Rectal smooth muscle tissue (tissue), 1 donor: ENCODE measurements around the gene FBXL14.

Experiments
- H3K27ac ChIP-seq: one replicate; pipeline ENCODE4 v1.7.0; 2013; ENCODE audit warnings: low read depth, low read length, inconsistent platforms
- H3K27me3 ChIP-seq: one replicate; pipeline ENCODE4 v1.7.0; 2013; ENCODE audit warnings: low read length; ENCODE audit not compliant: control insufficient read depth, insufficient read depth
- H3K36me3 ChIP-seq: one replicate; pipeline ENCODE4 v1.7.0; 2013; ENCODE audit warnings: low read length; ENCODE audit not compliant: control insufficient read depth, insufficient read depth
- H3K4me1 ChIP-seq: one replicate; pipeline ENCODE4 v1.7.0; 2013; ENCODE audit warnings: low read length; ENCODE audit not compliant: control insufficient read depth, insufficient read depth
- H3K4me3 ChIP-seq: one replicate; pipeline ENCODE4 v1.7.0; 2013; ENCODE audit warnings: low read length
- H3K9ac ChIP-seq: one replicate; pipeline ENCODE4 v1.7.0; 2013; ENCODE audit warnings: low read length

FBXL14 gene

DNA sequence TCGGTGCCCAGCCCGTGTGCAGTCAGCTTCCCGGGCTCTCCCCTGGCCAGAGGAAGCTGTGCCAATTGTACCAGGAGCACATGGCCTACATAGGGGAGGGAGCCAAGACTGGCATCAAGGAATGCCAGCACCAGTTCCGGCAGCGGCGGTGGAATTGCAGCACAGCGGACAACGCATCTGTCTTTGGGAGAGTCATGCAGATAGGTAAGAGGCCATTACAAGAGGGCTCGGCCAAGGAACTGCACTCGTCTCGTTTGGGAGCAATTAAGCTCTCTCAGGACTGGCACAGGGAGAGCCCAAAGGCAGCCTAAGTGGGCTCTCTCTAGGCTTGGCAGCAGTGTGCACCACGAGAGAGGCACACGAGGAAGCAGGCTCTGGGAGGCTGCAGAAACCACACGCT is 38.3 kb upstream of the FBXL14 start:
- H3K36me3 ChIP-seq: no peaks in the 10 kb centered on the region
- H3K27ac ChIP-seq: no peak overlapping the region
- H3K9ac ChIP-seq: no peak overlapping the region
- peaks cover 3% of the 10 kb centered on the region for H3K27me3 ChIP-seq
- H3K4me3 ChIP-seq: no peak overlapping the region
- peaks cover 10% of the 10 kb centered on the region for H3K4me1 ChIP-seq

DNA sequence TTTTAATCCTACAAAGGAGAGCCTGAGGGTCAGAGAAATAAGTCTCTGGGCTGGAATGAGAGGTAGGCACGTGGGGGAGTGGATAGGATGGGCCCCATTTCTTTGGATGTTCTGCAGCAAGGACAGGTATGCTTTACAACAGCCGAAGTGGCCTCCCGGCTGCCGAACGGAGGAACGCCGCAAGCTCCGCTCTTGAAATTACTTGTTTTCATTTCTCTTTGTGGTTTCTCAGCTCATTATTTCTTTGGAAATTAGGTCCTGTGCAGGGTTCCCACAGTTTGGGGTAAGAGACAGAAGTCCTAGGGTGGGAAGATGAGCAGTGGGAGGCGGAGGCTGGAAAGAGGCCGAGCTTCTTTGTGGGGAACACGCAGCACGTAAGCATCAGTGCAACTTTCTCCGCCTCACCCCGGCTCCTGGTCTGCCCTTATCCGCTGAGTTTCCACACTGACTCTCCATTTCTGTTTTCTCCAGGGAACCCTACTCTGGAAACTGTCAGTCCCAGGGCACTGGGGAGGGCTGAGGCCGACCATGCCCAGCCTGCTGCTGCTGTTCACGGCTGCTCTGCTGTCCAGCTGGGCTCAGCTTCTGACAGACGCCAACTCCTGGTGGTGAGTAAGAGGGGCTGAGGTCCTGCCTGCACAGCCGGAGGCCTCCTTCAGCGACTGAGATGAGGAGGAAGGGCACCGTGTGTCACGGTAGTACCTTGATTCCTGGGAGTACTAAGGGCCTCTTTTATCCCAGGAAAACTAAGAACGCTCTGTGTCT is 36.6 kb upstream of the FBXL14 start:
- peak overlapping the region; percentile 72 for H3K4me3 ChIP-seq
- peak overlapping the region; percentile 55 for H3K27ac ChIP-seq
- peaks cover 10% of the 10 kb centered on the region for H3K4me1 ChIP-seq
- H3K27me3 ChIP-seq: peaks cover 3% of the 10 kb centered on the region
- H3K36me3 ChIP-seq: no peaks in the 10 kb centered on the region
- no peak overlapping the region for H3K9ac ChIP-seq

DNA sequence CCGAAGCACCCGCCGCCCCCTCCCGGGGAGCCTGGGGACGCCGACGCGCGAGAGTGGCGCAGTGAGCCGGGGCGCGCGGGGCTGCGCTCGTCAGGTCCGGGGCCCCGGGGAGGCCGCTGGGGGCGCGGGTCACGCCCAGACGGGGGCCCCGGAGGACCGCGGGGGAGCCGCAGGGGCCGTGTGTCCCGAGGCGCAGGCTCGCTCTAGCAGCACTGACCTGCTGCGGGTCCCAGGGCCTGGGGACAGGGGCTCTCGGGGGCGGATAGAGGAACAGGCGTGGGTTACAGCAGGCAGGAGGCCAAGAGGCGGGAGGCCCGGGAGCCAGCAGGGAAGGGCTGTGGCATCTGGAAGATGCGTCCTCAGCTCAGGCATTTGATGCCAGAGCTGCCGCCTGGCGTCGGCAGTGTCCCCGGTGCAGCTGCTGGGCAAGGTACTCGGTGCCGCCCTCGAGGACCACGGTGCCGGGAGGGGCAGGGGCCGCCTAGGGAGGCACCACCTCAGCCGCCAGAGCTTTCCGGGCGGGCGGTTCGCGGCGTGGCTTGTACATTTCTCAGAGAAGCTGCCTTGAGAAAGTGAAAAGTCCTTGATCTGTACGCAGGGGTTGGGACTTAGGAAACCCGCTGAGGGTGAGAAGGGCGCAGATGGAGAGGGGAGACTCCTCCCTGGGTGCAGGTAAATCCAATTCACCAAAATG is 35.9 kb upstream of the FBXL14 start:
- Histone ChIP-seq H3K27ac (peak overlapping the region; percentile 55), H3K9ac (no peak overlapping the region)

DNA sequence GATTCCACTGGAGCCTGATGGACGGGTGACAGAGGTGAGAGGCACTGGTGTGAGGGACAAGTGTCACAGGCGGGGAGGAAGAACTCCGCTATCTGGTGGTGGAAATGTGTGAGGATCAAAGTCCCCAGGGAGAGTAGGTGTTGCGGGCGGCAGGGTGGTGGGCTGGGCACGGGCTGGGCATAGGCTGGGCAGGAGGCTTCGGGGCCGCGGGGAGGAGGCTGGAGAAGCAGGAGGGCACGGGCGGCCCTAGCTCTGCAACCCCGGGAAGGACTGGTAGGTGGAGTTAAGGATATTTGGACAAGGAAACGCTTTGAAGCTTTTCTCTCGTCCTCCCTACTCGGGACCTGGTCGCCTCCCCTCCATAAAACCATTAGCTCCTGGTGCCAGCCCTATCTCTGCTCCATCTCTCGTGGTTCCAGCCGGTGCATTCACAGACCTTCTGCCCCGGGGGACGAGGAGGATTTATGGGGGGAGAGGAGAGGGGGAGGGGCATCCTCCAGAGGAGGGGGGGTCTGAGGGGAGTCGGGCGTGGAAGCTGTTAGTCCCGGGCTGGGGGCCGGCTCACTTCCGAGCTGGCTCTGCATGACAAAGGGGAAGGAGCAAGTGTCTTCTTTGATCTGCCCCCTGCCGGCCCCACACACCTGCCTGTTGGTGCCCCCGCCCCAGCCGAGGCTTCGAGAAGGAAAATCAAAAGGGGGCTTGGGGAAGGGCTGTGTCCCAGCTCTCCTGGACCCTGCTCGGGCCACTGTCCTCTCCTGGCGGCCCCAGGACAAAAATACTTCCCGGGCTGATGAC is 35.2 kb upstream of the FBXL14 start:
- peak overlapping the region; percentile 72 for H3K4me3 ChIP-seq
- H3K27me3 ChIP-seq: peaks cover 3% of the 10 kb centered on the region
- peaks cover 6% of the 10 kb centered on the region for H3K4me1 ChIP-seq
- peak overlapping the region; percentile 55 for H3K27ac ChIP-seq
- no peaks in the 10 kb centered on the region for H3K36me3 ChIP-seq
- no peak overlapping the region for H3K9ac ChIP-seq

More for the DNA sequence above, 35.9 kb upstream of the FBXL14 start:
- Histone ChIP-seq H3K4me1 (peaks cover 10% of the 10 kb centered on the region), H3K27me3 (peaks cover 3% of the 10 kb centered on the region), H3K4me3 (peak overlapping the region; percentile 72), H3K36me3 (no peaks in the 10 kb centered on the region)

DNA sequence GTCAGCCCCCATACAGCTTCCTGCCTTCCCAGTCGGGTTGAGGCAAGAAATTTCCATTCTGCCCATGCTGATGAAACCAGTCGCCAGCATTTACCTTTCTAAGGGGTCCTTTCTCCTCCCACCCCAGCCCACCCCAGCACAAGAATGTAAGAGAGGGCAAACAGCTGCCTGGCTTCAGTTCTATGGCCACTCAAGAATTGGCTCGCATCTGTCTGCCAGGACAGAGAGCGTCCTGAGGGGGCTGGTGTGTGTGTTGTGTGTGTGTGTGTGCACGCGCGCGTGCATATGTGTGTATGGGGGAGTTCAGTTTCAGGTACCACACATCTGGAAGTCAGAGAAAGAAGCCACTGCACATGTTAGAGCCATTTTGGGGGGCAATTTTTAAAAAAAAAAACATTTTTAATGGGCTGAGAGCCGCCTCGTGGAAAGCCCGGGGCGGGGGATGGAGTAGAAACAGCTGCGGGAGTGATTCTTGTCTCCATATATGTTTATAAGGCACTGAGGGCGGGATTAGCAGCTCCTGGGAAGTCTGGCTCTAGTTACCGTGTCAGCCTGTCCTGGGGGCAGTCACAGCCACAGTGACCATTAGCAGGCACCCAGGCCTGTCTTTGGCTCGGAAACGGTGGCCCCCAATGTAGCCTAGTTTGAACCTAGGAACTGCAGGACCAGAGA is 34.4 kb upstream of the FBXL14 start, which contains the start of gene WNT5B:
TSS of gene WNT5B (plus strand) at position 566 of the 672 bp plus-strand sequence. CDS start 2,124 bp downstream, outside the sequence.
- H3K27ac ChIP-seq: peak within 1 kb of the TSS; percentile 55
- no peak within 1 kb of the TSS for H3K9ac ChIP-seq
- peak within 1 kb of the TSS; percentile 72 for H3K4me3 ChIP-seq
- H3K4me1 ChIP-seq: peaks cover 3% of the 10 kb centered on the region
- peaks cover 3% of the 10 kb centered on the region for H3K27me3 ChIP-seq
- no peaks in the 10 kb centered on the region for H3K36me3 ChIP-seq

DNA sequence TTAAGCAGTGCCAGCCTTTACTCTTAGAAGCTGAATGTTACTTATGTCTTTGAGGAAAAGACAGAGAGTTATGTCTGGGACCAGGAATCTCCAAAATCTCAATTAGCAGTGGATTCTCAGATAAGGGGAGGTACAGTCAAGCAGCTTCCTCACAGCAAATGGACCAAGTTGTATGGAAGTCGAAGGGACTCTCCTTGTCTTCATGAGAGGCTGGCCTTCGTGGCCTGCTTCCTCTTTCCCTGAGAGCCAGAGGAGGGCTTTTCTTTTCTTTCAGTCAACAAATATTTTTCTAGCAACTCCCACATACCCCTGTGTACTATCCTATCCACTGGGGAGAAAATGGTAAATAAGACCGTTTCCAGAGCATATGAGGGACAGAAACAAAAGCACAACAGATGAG is 28.0 kb upstream of the FBXL14 start:
- Histone ChIP-seq H3K4me3 (no peak overlapping the region), H3K27ac (no peak overlapping the region), H3K36me3 (no peaks in the 10 kb centered on the region), H3K27me3 (no peaks in the 10 kb centered on the region), H3K9ac (no peak overlapping the region), H3K4me1 (no peaks in the 10 kb centered on the region)

DNA sequence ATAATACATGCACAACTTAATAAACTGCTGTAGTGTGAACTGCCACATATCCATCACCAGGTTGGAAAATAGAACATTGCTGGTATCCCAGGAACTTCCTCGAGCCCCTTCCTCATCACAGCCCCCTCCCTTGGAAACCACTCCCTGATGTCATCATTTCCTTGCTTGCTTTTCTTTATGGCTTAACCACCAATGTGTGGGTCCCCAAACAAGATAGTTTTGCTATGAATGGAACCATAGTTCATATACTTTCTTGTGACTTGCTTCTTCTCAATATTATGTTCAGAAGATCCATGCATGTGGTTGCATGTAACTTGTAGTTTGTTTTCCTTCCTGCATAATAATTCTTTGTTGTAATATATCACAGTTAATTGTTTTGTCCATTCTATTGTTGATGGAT is 25.7 kb upstream of the FBXL14 start:
- Histone ChIP-seq H3K9ac (no peak overlapping the region), H3K27ac (no peak overlapping the region)

DNA sequence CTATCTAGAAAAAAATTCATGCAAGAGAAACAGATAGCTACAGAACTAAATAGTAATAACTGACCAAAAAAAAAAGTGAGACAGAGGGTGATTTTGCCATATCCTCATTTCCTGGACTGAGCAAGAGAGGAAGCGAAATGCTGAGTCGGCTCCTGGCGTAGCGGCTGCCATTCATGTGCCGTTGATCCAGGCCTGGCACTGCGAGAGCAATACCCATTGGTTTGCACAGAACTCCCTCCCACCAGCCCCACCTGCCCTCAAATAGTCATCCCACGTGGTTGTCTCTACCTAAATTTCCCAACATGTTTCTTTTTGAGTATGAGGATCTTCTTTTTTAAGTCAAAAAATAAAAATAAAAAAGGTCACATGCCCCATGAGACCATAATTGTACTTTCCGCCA is 25.2 kb upstream of the FBXL14 start:
- Histone ChIP-seq H3K9ac (no peak overlapping the region), H3K4me1 (no peaks in the 10 kb centered on the region), H3K36me3 (no peaks in the 10 kb centered on the region), H3K4me3 (no peak overlapping the region), H3K27ac (no peak overlapping the region), H3K27me3 (no peaks in the 10 kb centered on the region)

More for the DNA sequence above, 25.7 kb upstream of the FBXL14 start:
- Histone ChIP-seq H3K36me3 (no peaks in the 10 kb centered on the region), H3K4me3 (no peak overlapping the region), H3K27me3 (no peaks in the 10 kb centered on the region), H3K4me1 (no peaks in the 10 kb centered on the region)

DNA sequence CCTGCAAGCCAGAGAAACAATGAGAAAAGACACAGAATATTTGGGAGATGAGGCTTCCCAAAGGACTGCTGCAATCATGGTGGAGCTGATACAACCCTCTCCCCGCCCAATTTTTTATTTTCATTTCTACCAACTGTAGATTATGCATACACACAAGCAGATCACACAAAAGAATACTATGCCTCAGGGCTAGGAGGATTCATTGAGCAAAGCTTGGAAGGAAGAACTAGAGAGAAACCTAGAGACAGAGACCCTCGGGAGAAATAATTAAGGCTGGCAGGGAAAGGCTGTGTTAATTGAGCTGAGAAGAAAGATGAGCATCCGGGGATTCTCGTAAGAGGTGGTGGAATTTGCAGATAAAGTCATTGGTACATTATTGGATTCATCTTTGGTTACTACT is 24.8 kb upstream of the FBXL14 start:
- H3K4me3 ChIP-seq: no peak overlapping the region

DNA sequence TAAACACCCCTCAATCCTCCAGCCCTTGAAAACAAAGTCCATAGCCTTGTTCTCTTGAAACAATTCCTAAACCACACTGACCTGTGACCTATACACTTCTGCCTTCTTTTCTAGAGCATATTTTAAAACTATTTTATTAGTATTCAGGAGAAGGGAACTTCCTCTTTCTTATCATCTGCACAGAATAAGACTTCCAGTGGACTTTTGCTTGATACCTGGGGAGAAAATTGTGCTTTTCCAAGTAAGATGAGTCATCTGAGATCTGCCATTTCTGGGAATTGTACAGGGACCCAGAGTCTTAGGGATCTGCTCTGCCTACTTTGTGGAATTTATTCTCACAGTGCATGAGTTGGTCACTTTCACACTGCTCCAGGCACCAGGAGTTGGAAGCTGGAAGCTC is 24.1 kb upstream of the FBXL14 start:
- Histone ChIP-seq H3K36me3 (no peaks in the 10 kb centered on the region), H3K4me3 (no peak overlapping the region), H3K4me1 (no peaks in the 10 kb centered on the region), H3K9ac (no peak overlapping the region), H3K27ac (no peak overlapping the region), H3K27me3 (no peaks in the 10 kb centered on the region)

More for the DNA sequence above, 24.8 kb upstream of the FBXL14 start:
- Histone ChIP-seq H3K27ac (no peak overlapping the region), H3K9ac (no peak overlapping the region), H3K4me1 (no peaks in the 10 kb centered on the region), H3K36me3 (no peaks in the 10 kb centered on the region), H3K27me3 (no peaks in the 10 kb centered on the region)

DNA sequence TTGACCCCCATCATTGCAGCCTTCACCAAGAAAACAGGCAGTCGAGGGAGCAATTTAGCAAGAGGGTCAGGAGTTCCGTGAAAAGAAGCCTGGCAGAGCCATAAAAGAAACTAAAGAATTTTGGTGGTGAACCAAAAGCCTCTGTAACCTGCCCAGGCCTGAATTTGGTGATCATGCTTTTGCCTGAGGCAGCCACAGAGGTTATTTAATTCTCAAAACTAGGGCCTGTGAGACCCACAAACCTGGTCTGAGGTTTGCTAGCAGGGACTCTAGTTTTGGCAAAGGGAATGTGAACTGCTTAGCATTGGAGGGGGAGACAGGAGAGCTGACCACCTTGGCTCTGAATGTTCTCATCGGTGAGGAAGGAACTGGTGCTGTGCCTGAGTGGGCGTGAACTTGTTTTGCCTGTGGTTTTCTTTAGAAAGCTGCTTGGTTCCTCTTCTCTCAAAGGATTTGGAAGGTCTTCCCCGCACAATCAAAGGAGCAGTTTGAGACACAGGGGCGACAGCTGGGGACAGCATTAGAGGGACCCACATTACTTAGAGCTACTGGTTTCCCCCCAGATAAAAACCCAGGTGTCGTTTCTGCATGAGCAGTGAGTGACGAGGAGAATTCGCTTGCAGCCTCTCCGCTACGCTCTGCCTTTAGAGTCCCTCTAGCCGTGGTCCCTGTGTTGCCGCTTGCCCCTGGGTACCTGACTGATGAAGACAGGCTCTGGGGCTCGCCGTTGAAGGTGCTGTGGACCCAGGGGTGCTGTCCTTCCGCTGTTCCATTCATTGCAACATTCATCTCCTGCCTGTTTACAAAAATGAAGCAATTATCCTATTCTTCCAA is 22.1 kb upstream of the FBXL14 start:
- H3K4me3 ChIP-seq: no peak overlapping the region
- no peaks in the 10 kb centered on the region for H3K27me3 ChIP-seq
- no peak overlapping the region for H3K9ac ChIP-seq
- no peak overlapping the region for H3K27ac ChIP-seq
- H3K4me1 ChIP-seq: peaks cover 2% of the 10 kb centered on the region
- no peaks in the 10 kb centered on the region for H3K36me3 ChIP-seq
